Left ventricle myocardium inferior (tissue), 1 donor: ENCODE measurements around the gene HNMT. TPM values are rescaled to one million over a fixed set of nuclear protein-coding genes. Genes with fewer than 3 reads are reported as not detected.

Experiments used
- DNase-seq: peaks from one replicate; pipeline ENCODE4 v3.0.0-alpha.2; 2020
- H3K27ac ChIP-seq: fragments of 200-600 bp; replicated peaks from 2 replicates; pipeline ENCODE4 v1.8.0; 2021
- H3K27me3 ChIP-seq: fragments of 200-600 bp; 2 replicates; pipeline ENCODE4 v1.8.0; 2021; ENCODE audit warnings: low read depth
- H3K36me3 ChIP-seq: fragments of 200-600 bp; 2 replicates; pipeline ENCODE4 v1.8.0; 2021
- H3K4me1 ChIP-seq: fragments of 200-600 bp; 2 replicates; pipeline ENCODE4 v1.8.0; 2021
- H3K4me3 ChIP-seq: fragments of 200-600 bp; 2 replicates; pipeline ENCODE4 v1.8.0; 2021; ENCODE audit warnings: mild to moderate bottlenecking, moderate library complexity
- H3K9me3 ChIP-seq: fragments of 200-600 bp; replicated peaks from 2 replicates; pipeline ENCODE4 v1.8.0; 2021
- intact Hi-C: fragments of 100-400 bp; cut with micrococcal nuclease; formaldehyde crosslinking; loops from one replicate; pipeline ENCODE4 v1.11.0; 2022
- total RNA-seq: library from RNA; stranded (reverse); fragmentation: NEBNext Ultra II Directional; extraction: Animal tissue kit (Norgen Biotek cat#: 25700); gene quantifications from one replicate; pipeline ENCODE4 v1.2.1, GENCODE V29; 2021
- TF ChIP-seq, protein P1 (sequence below): fragments of 200-600 bp; IDR thresholded peaks from 2 replicates; pipeline ENCODE4 v1.8.0; 2021; ENCODE audit warnings: antibody characterized with exemption, mild to moderate bottlenecking, borderline replicate concordance
- donor health status: DM: no; HTN: yes; CAD: no; lungs with severe emphysema.

The HNMT gene
- total RNA-seq, 1 donor from 2014 or later, result 11.7 TPM

DNA sequence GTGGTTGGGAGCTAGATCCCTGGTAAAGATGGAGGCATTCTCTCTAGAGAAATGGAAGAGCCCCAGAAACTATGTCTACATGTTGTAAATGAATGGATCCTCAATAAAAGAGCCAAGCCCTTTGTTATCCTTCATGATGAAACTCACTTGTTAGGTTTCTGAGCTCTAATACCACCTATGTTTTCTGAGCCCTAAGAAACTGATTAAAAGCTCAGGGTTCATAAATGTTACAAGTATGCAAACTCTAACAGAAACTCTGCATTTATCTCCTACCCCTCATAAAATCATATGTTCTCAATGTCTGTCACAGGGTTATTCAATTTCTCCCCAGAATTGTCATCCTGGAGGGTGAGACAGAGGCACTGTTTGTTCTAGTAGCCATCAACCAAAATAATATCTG, 18.0 kb upstream of the HNMT start:
- Histone ChIP-seq H3K9me3 (no peaks in the 10 kb centered on the region), H3K36me3 (no peaks in the 10 kb centered on the region), H3K4me1 (no peaks in the 10 kb centered on the region), H3K27ac (no peak overlapping the region), H3K4me3 (no peak overlapping the region), H3K27me3 (no peaks in the 10 kb centered on the region)
- TF ChIP-seq, protein P1, sequence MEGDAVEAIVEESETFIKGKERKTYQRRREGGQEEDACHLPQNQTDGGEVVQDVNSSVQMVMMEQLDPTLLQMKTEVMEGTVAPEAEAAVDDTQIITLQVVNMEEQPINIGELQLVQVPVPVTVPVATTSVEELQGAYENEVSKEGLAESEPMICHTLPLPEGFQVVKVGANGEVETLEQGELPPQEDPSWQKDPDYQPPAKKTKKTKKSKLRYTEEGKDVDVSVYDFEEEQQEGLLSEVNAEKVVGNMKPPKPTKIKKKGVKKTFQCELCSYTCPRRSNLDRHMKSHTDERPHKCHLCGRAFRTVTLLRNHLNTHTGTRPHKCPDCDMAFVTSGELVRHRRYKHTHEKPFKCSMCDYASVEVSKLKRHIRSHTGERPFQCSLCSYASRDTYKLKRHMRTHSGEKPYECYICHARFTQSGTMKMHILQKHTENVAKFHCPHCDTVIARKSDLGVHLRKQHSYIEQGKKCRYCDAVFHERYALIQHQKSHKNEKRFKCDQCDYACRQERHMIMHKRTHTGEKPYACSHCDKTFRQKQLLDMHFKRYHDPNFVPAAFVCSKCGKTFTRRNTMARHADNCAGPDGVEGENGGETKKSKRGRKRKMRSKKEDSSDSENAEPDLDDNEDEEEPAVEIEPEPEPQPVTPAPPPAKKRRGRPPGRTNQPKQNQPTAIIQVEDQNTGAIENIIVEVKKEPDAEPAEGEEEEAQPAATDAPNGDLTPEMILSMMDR, result no peak
- DNase-seq, result no peak
- intact Hi-C loops, result loop anchor here (10.0 kb wide), 2 partner anchors 149 to 429 kb away; no protein-coding TSS in a partner anchor

GRCh38 chr2:137947032-137947727, 17.1 kb upstream of the HNMT start:
- no peak for DNase-seq
- intact Hi-C loops, result loop anchor here (10.0 kb wide), 2 partner anchors 148 to 428 kb away; no protein-coding TSS in a partner anchor
- Histone ChIP-seq H3K4me1 (no peaks in the 10 kb centered on the region), H3K4me3 (no peak overlapping the region), H3K27me3 (no peaks in the 10 kb centered on the region), H3K27ac (no peak overlapping the region), H3K36me3 (no peaks in the 10 kb centered on the region), H3K9me3 (no peaks in the 10 kb centered on the region)
- TF ChIP-seq, protein P1, result no peak

DNA sequence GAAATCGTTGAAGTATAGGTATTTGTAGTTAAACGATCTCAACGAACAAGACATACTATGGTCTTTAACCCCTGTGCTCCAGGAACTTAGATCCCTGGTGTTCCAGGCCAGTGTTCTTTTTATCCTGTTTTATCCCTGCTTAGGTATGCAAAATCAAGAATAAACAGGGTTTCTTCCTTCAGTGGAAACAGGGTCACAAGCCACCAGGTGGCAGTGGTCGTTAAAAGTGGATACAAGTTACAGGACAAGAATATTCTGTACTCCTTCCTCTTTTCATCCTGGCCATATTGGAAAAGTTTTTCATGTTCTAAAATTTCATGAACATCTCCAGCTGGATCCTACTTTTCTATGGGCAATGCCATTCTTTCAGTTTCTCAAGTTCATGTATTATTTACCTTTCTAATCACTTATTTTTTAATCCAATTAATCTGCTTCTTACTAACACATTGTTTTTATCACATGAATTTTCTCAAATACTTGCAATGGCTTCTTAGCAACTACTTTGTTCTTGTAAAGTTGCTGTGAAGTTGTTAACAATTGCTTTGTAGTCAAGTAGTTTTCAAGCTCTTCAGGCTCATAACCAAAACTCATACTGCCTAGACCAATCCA, 16.4 kb upstream of the HNMT start:
- H3K4me1 ChIP-seq, result no peaks in the 10 kb centered on the region
- TF ChIP-seq, protein P1, result peak; percentile 77
- H3K27me3 ChIP-seq, result no peaks in the 10 kb centered on the region
- no peak overlapping the region for H3K27ac ChIP-seq
- no peaks in the 10 kb centered on the region for H3K9me3 ChIP-seq
- H3K4me3 ChIP-seq, result no peak overlapping the region
- H3K36me3 ChIP-seq, result no peaks in the 10 kb centered on the region
- DNase-seq, result peak; percentile 71
- intact Hi-C loops, result loop anchor here (10.0 kb wide), 2 partner anchors 147 to 427 kb away; no protein-coding TSS in a partner anchor

DNA sequence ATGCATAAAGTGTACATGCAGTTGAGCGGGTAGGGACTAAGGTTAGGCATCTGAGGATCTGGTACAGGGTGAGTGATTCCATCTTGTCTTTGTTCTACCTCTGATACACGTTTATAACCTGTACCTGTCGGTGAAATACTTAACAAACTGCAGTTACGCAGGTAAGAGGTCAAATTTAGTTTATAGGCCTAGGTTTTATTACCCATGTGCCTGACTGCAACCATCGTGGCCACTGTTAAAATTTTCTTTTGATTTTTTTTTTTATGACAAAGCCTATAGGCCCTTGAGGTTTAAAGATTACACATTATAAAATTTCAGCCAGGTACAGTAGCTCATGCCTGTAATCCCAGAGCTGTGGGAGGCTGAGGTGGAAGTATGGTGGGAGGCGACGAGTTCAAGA, 15.4 kb upstream of the HNMT start:
- intact Hi-C loops, result loop anchor here (10.0 kb wide), 2 partner anchors 146 to 426 kb away; no protein-coding TSS in a partner anchor
- H3K9me3 ChIP-seq, result no peaks in the 10 kb centered on the region
- TF ChIP-seq, protein P1, result no peak
- H3K27me3 ChIP-seq, result no peaks in the 10 kb centered on the region
- no peak for DNase-seq
- H3K4me1 ChIP-seq, result no peaks in the 10 kb centered on the region
- H3K27ac ChIP-seq, result no peak overlapping the region
- no peaks in the 10 kb centered on the region for H3K36me3 ChIP-seq
- H3K4me3 ChIP-seq, result no peak overlapping the region

- Histone ChIP-seq H3K4me3 (no peak overlapping the region), H3K27ac (no peak overlapping the region), H3K36me3 (no peaks in the 10 kb centered on the region), H3K4me1 (no peaks in the 10 kb centered on the region), H3K9me3 (no peaks in the 10 kb centered on the region), H3K27me3 (no peaks in the 10 kb centered on the region)
- no peak for DNase-seq
- TF ChIP-seq, protein P1, result no peak
- intact Hi-C loops, result no loop called here
Observed at GRCh38 chr2:137950238-137950637, 14.0 kb upstream of the HNMT start.
